Smooth muscle cell (in vitro differentiated cells): ENCODE measurements around the gene SORT1. TPM values are rescaled to one million over a fixed set of nuclear protein-coding genes. Genes with fewer than 3 reads are reported as not detected.

Experiments
- DNase-seq: peaks from one replicate; lab custom pipeline; 2025; ENCODE audit not compliant: unreplicated experiment; lab: John Stamatoyannopoulos, UW
- H2AFZ ChIP-seq: fragments of 200-600 bp; sonication (generic); 2 replicates; pipeline ENCODE4 v1.6.0; 2016; ENCODE audit warnings: antibody characterized with exemption, low read depth, mild to moderate bottlenecking
- H3F3A ChIP-seq: fragments of 200-600 bp; sonication (generic); 2 replicates; pipeline ENCODE4 v1.6.0; 2017; ENCODE audit warnings: antibody characterized with exemption, low read depth
- H3K27ac ChIP-seq: fragments of 200-600 bp; sonication (generic); 2 replicates; pipeline ENCODE4 v1.5.1; 2016; ENCODE audit warnings: low read depth, mild to moderate bottlenecking
- H3K27me3 ChIP-seq: fragments of 200-600 bp; sonication (generic); 2 replicates; pipeline ENCODE4 v1.6.1; 2016; ENCODE audit warnings: low read depth, mild to moderate bottlenecking
- H3K36me3 ChIP-seq: fragments of 200-600 bp; sonication (generic); 2 replicates; pipeline ENCODE4 v1.5.1; 2016; ENCODE audit warnings: low read depth
- H3K4me1 ChIP-seq: fragments of 200-600 bp; sonication (generic); 2 replicates; pipeline ENCODE4 v1.5.1; 2016; ENCODE audit warnings: low read depth
- H3K4me2 ChIP-seq: fragments of 200-600 bp; sonication (generic); 2 replicates; pipeline ENCODE4 v1.6.0; 2016; ENCODE audit warnings: mild to moderate bottlenecking
- H3K4me3 ChIP-seq: fragments of 200-600 bp; sonication (generic); 2 replicates; pipeline ENCODE4 v1.5.1; 2016; ENCODE audit warnings: mild to moderate bottlenecking
- H3K79me2 ChIP-seq: fragments of 200-600 bp; sonication (generic); 2 replicates; pipeline ENCODE4 v1.6.0; 2016; ENCODE audit warnings: low read depth, mild to moderate bottlenecking
- H3K9ac ChIP-seq: fragments of 200-600 bp; sonication (generic); 2 replicates; pipeline ENCODE4 v1.6.0; 2016; ENCODE audit warnings: low read depth
- H3K9me3 ChIP-seq: fragments of 200-600 bp; sonication (generic); replicated peaks from 2 replicates; pipeline ENCODE4 v1.5.1; 2016; ENCODE audit warnings: low read depth
- H4K20me1 ChIP-seq: fragments of 200-600 bp; sonication (generic); 2 replicates; pipeline ENCODE4 v1.6.0; 2016; ENCODE audit warnings: low read depth
- WGBS: methylation state at CpG from one replicate; pipeline ENCODE4 v1.1.7; 2016; ENCODE audit warnings: low lambda C conversion rate; 5-methylcytosine and 5-hydroxymethylcytosine counted together
- polyA plus RNA-seq: library from polyadenylated mRNA; unstranded; fragments of >200 nt; fragmentation: Nextera tagmentation; extraction: Ambion mirVana; gene quantifications from 2 replicates; pipeline ENCODE4 v1.2.1, GENCODE V29; 2016
- total RNA-seq: library from RNA; depleted of rRNA; stranded (reverse); fragments of >200 nt; gene quantifications from 2 replicates; pipeline ENCODE4 v1.2.3, GENCODE V29; 2014
- TF ChIP-seq, protein P1 (sequence below): fragments of 200-600 bp; sonication (generic); IDR thresholded peaks from 2 replicates; pipeline ENCODE4 v1.5.1; 2017; ENCODE audit warnings: borderline replicate concordance, mild to moderate bottlenecking, antibody characterized with exemption; ENCODE audit not compliant: insufficient read depth, poor library complexity, severe bottlenecking

The SORT1 gene
- total and polyA plus RNA-seq, 2 experiments from 2014 or later: 9.8 to 31.4 TPM

DNA sequence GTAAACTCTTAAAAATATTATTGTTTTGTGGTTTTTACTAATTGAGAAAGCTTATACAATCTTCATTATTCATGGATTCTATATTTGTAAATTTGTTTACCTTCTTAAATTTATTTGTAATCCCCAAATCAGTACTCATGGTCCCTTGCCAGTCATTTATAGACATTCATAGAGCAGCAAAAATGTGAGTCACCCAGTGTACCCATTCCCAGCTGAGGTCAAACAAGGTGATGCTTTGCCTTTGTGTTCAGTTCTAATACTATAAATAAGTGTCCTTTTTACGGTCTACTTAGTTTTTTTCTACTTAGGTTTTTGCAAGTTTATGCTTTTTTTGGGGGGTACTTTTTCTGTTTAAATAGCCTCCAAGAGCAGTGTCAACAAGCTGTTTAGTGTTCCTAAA is 36.1 kb downstream of the SORT1 start:
- H3F3A ChIP-seq: peaks cover 5% of the 10 kb centered on the region
- no peaks in the 10 kb centered on the region for H3K9me3 ChIP-seq
- 94% methylated on average over 1 of the region's 1 CpG for WGBS
- no peak for DNase-seq
- no peaks in the 10 kb centered on the region for H3K36me3 ChIP-seq
- H3K27ac ChIP-seq: no peak overlapping the region
- H3K79me2 ChIP-seq: no peaks in the 10 kb centered on the region
- no peak overlapping the region for H3K9ac ChIP-seq
- no peak overlapping the region for H3K4me3 ChIP-seq
- H2AFZ ChIP-seq: no peak overlapping the region
- H3K27me3 ChIP-seq: no peaks in the 10 kb centered on the region
- TF ChIP-seq, protein P1, sequence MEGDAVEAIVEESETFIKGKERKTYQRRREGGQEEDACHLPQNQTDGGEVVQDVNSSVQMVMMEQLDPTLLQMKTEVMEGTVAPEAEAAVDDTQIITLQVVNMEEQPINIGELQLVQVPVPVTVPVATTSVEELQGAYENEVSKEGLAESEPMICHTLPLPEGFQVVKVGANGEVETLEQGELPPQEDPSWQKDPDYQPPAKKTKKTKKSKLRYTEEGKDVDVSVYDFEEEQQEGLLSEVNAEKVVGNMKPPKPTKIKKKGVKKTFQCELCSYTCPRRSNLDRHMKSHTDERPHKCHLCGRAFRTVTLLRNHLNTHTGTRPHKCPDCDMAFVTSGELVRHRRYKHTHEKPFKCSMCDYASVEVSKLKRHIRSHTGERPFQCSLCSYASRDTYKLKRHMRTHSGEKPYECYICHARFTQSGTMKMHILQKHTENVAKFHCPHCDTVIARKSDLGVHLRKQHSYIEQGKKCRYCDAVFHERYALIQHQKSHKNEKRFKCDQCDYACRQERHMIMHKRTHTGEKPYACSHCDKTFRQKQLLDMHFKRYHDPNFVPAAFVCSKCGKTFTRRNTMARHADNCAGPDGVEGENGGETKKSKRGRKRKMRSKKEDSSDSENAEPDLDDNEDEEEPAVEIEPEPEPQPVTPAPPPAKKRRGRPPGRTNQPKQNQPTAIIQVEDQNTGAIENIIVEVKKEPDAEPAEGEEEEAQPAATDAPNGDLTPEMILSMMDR: no peak
- H3K4me2 ChIP-seq: no peak overlapping the region
- H4K20me1 ChIP-seq: no peaks in the 10 kb centered on the region
- no peaks in the 10 kb centered on the region for H3K4me1 ChIP-seq

DNA sequence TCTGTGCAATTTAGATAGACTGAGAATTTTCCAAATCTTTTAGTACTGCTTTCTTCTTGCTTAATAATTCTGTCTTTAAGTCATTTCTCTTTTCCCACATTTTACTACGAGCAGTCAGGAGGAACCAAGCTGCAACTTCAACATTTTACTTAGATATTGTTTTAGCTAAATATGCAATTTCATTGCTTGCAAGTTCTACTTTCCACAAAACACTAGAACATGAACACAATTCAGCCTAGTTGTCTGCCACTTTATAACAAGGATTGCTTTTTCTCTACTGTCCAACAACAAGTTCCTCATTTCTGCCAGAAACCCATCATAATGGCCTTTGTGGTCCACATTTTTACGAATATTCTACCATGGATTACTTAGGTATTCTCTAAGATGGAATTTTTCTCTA is 36.6 kb downstream of the SORT1 start:
- no peaks in the 10 kb centered on the region for H3K79me2 ChIP-seq
- no peak for DNase-seq
- no peaks in the 10 kb centered on the region for H4K20me1 ChIP-seq
- TF ChIP-seq, protein P1: no peak
- no peak overlapping the region for H3K4me2 ChIP-seq
- H3K36me3 ChIP-seq: no peaks in the 10 kb centered on the region
- peaks cover 7% of the 10 kb centered on the region for H3F3A ChIP-seq
- H3K9me3 ChIP-seq: no peaks in the 10 kb centered on the region
- no peak overlapping the region for H3K27ac ChIP-seq
- WGBS: 98% methylated on average over 2 of the region's 2 CpGs
- H3K27me3 ChIP-seq: no peaks in the 10 kb centered on the region
- no peak overlapping the region for H2AFZ ChIP-seq
- no peaks in the 10 kb centered on the region for H3K4me1 ChIP-seq
- no peak overlapping the region for H3K9ac ChIP-seq
- no peak overlapping the region for H3K4me3 ChIP-seq

DNA sequence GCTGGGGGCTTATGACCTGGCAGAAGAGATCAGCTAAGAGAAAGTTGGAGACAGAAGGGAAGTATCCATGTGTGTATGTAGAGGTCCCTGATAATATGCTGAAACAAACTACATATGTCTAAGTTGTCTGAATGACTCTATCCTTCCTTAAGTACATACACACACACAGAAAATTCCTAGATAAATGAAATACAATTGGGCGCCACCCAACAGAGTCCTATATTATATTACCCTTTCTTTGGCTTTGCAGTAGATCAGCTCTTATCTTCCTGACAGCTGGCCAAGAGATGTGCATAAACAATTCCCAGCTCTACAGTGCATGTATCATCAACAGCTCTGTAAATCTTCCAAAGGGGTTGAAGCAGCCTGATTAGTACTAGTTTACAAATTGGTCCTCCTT is 40.1 kb downstream of the SORT1 start:
- H3K79me2 ChIP-seq: no peaks in the 10 kb centered on the region
- no peak for DNase-seq
- TF ChIP-seq, protein P1: no peak
- WGBS: 80% methylated on average over 1 of the region's 1 CpG
- no peak overlapping the region for H3K27ac ChIP-seq
- H3K4me3 ChIP-seq: no peak overlapping the region
- peaks cover 7% of the 10 kb centered on the region for H3F3A ChIP-seq
- no peaks in the 10 kb centered on the region for H4K20me1 ChIP-seq
- no peaks in the 10 kb centered on the region for H3K27me3 ChIP-seq
- no peak overlapping the region for H2AFZ ChIP-seq
- no peaks in the 10 kb centered on the region for H3K9me3 ChIP-seq
- peaks cover 1% of the 10 kb centered on the region for H3K4me1 ChIP-seq
- H3K36me3 ChIP-seq: no peaks in the 10 kb centered on the region
- H3K9ac ChIP-seq: no peak overlapping the region
- H3K4me2 ChIP-seq: no peak overlapping the region

DNA sequence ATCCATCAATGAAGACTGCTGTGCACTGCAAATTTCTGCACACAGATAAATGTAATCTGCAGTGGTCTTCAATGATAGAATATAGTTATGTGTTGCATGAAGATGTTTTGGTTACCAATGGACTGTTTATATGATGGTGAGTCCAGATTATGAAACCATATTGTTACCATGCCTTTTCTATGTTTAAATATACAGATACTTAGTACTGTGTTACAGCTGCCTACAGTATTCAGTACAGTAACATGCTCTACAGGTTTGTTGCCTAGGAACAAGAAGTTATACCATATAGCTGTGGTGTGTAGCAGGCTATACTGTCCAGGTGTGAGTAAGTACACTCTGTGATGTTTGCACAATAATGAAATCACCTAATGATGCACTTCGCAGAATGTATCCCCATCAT is 40.8 kb downstream of the SORT1 start:
- 88% methylated on average over 1 of the region's 1 CpG for WGBS
- no peak overlapping the region for H3K27ac ChIP-seq
- no peak for DNase-seq
- H3K9ac ChIP-seq: no peak overlapping the region
- H3K79me2 ChIP-seq: no peaks in the 10 kb centered on the region
- peaks cover 4% of the 10 kb centered on the region for H3K4me1 ChIP-seq
- no peaks in the 10 kb centered on the region for H3K36me3 ChIP-seq
- H2AFZ ChIP-seq: no peak overlapping the region
- H3F3A ChIP-seq: peaks cover 7% of the 10 kb centered on the region
- H3K4me3 ChIP-seq: no peak overlapping the region
- no peaks in the 10 kb centered on the region for H3K9me3 ChIP-seq
- H3K27me3 ChIP-seq: no peaks in the 10 kb centered on the region
- peak overlapping the region; percentile 1 for H3K4me2 ChIP-seq
- TF ChIP-seq, protein P1: no peak
- no peaks in the 10 kb centered on the region for H4K20me1 ChIP-seq
